Brain microvascular endothelial cell (primary cell): ENCODE results near the gene CACTIN.
A peak's percentile ranks its signal among the peaks of the same experiment; 100 is the strongest.
"Not testable (repeated sequence)": the region's sequence is repeated elsewhere in the genome, so short reads cannot be mapped to it uniquely, and the experiment has no call there.

Experiments used
- DNase-seq: peaks from one replicate; pipeline ENCODE4 v3.0.0-alpha.2; 2020
- H3K27ac ChIP-seq: fragments of 250-450 bp; sonication (Bioruptor Pico); 2 replicates; pipeline ENCODE4 v1.5.1; 2020; ENCODE audit warnings: mild to moderate bottlenecking, moderate library complexity
- H3K27me3 ChIP-seq: fragments of 250-450 bp; sonication (Bioruptor Pico); replicated peaks from 2 replicates; pipeline ENCODE4 v1.5.1; 2020; ENCODE audit warnings: mild to moderate bottlenecking
- H3K36me3 ChIP-seq: fragments of 250-450 bp; sonication (Bioruptor Pico); replicated peaks from 2 replicates; pipeline ENCODE4 v1.5.1; 2020; ENCODE audit warnings: mild to moderate bottlenecking
- H3K4me3 ChIP-seq: 2 replicates; pipeline ENCODE4 v1.5.1; 2011; ENCODE audit warnings: low read depth, mild to moderate bottlenecking, control low read depth, low read length, moderate library complexity
- in situ Hi-C: cut with HindIII; loops from 2 replicates; pipeline ENCODE4 v1.10.0; 2017; ENCODE audit warnings: low sequenced_read_pairs, low pct_ligation_motif_present
- TF ChIP-seq, protein P1 (sequence below): IDR thresholded peaks from 2 replicates; pipeline ENCODE4 v1.5.1; 2011; ENCODE audit warnings: low read depth, mild to moderate bottlenecking, moderate library complexity, low read length, control low read depth, inconsistent platforms; ENCODE audit errors: missing control alignments

Gene CACTIN

DNA sequence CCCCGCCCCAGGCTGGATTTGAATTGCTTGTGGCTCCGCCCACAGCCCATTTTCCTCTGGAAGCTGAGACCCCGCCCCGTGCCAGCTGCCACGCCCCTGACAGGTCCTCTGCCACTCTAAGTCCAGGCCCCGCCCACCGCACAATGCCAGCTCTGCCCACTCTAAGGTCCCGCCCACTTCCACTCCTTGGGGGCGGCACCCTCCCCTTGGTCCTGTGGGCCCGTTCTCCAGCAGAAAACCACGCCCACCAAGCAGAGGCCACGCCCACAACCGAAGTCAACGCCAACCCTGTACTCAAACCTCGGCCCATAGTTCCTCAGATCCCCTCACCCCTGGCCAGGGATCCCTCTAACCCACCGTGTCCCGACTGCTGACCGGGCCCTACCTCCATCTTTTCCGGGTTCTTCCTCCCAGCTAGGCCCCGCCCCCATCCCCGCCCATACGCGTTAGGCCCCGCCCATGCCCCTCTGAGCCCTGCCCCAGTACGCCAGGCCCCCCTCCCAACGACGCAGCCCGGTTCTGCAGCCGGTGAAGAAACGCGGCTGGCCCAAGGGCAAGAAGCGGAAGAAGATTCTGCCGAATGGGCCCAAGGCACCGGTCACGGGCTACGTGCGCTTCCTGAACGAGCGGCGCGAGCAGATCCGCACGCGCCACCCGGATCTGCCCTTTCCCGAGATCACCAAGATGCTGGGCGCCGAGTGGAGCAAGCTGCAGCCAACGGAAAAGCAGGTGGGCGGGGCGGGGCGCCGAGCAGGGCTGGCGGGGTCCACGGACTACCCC is 52.5 kb downstream of the CACTIN start:
- H3K27ac ChIP-seq = no peak overlapping the region
- peaks cover 14% of the 10 kb centered on the region for H3K36me3 ChIP-seq
- no peaks in the 10 kb centered on the region for H3K27me3 ChIP-seq
- peak overlapping the region; percentile 77 for H3K4me3 ChIP-seq
- TF ChIP-seq, protein P1, sequence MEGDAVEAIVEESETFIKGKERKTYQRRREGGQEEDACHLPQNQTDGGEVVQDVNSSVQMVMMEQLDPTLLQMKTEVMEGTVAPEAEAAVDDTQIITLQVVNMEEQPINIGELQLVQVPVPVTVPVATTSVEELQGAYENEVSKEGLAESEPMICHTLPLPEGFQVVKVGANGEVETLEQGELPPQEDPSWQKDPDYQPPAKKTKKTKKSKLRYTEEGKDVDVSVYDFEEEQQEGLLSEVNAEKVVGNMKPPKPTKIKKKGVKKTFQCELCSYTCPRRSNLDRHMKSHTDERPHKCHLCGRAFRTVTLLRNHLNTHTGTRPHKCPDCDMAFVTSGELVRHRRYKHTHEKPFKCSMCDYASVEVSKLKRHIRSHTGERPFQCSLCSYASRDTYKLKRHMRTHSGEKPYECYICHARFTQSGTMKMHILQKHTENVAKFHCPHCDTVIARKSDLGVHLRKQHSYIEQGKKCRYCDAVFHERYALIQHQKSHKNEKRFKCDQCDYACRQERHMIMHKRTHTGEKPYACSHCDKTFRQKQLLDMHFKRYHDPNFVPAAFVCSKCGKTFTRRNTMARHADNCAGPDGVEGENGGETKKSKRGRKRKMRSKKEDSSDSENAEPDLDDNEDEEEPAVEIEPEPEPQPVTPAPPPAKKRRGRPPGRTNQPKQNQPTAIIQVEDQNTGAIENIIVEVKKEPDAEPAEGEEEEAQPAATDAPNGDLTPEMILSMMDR = no peak
- DNase-seq = peak; percentile 96
- in situ Hi-C loops = no loop called here

GRCh38 chr19:3573162-3573857 is 53.3 kb downstream of the CACTIN start:
- in situ Hi-C loops = no loop called here
- H3K4me3 ChIP-seq = peak overlapping the region; percentile 77
- TF ChIP-seq, protein P1 = no peak
- peak overlapping the region; percentile 58 for H3K27ac ChIP-seq
- DNase-seq = no peak
- H3K36me3 ChIP-seq = peaks cover 14% of the 10 kb centered on the region
- H3K27me3 ChIP-seq = no peaks in the 10 kb centered on the region

GRCh38 chr19:3572855-3573161 is 53.8 kb downstream of the CACTIN start, which contains the start of gene HMG20B:
Gene HMG20B (plus strand): TSS chr19:3572944. CDS start chr19:3573310, 366 bp downstream.
- peak within 1 kb of the TSS; percentile 77 for H3K4me3 ChIP-seq
- TF ChIP-seq, protein P1 = no peak
- no peak for DNase-seq
- H3K27ac ChIP-seq = peak within 1 kb of the TSS; percentile 58
- peaks cover 14% of the 10 kb centered on the region for H3K36me3 ChIP-seq
- H3K27me3 ChIP-seq = no peaks in the 10 kb centered on the region
- in situ Hi-C loops = no loop called here

- TF ChIP-seq, protein P1 = no peak
- Histone ChIP-seq H3K27ac (peak overlapping the region; percentile 52), H3K27me3 (no peaks in the 10 kb centered on the region), H3K4me3 (peak overlapping the region; percentile 62), H3K36me3 (peaks cover 14% of the 10 kb centered on the region)
- in situ Hi-C loops = no loop called here
- DNase-seq = peak; percentile 100
Observed at GRCh38 chr19:3572132-3572854, 54.3 kb downstream of the CACTIN start.

- in situ Hi-C loops = no loop called here
- TF ChIP-seq, protein P1 = no peak
- no peak overlapping the region for H3K27ac ChIP-seq
Observed at GRCh38 chr19:3570606-3571011, 56.0 kb downstream of the CACTIN start.

GRCh38 chr19:3570042-3570441 is 56.5 kb downstream of the CACTIN start:
- H3K4me3 ChIP-seq, in situ Hi-C loops, H3K27me3 ChIP-seq, DNase-seq, H3K27ac ChIP-seq, H3K36me3 ChIP-seq: not testable (repeated sequence)

More at GRCh38 chr19:3570606-3571011, 56.0 kb downstream of the CACTIN start:
- no peak overlapping the region for H3K4me3 ChIP-seq
- no peak for DNase-seq
- peaks cover 7% of the 10 kb centered on the region for H3K36me3 ChIP-seq
- H3K27me3 ChIP-seq = no peaks in the 10 kb centered on the region
